GM13977 (cell line): ENCODE data around the gene DCBLD2.

Experiments
- DNase-seq: peaks from one replicate; pipeline ENCODE4 v3.0.0; 2012; ENCODE audit warnings: low spot score
- CTCF ChIP-seq: IDR thresholded peaks from 2 replicates; pipeline ENCODE4 v1.5.1; 2012; ENCODE audit warnings: mild to moderate bottlenecking, control low read depth; ENCODE audit not compliant: insufficient read depth; ENCODE audit errors: extremely low read depth, missing control alignments
- in situ Hi-C: fragments of 300-500 bp; cut with MboI; formaldehyde crosslinking; loops from one replicate; pipeline ENCODE4 v1.12.0; 2022; ENCODE audit warnings: low sequenced_read_pairs, low pct_unique_long_range_greater_than_20kb, mixed read lengths, inconsistent platforms; ENCODE audit not compliant: unreplicated experiment

DCBLD2 gene

GRCh38 chr3:98799479-98799878 is 102.0 kb downstream of the DCBLD2 start:
- DNase-seq: no peak
- TF ChIP-seq CTCF: no peak
- in situ Hi-C loops: no loop called here

GRCh38 chr3:98798820-98799219 is 102.7 kb downstream of the DCBLD2 start:
- in situ Hi-C loops: no loop called here
- TF ChIP-seq CTCF: peak; percentile 33
- no peak for DNase-seq

- in situ Hi-C loops: no loop called here
- DNase-seq: no peak
Observed at GRCh38 chr3:98797905-98798304, 103.6 kb downstream of the DCBLD2 start.

GRCh38 chr3:98796334-98796733 is 105.2 kb downstream of the DCBLD2 start:
- no peak for DNase-seq
- in situ Hi-C loops: no loop called here
- TF ChIP-seq CTCF: peak; percentile 17

More at GRCh38 chr3:98797905-98798304, 103.6 kb downstream of the DCBLD2 start:
- no peak for TF ChIP-seq CTCF

- no peak for TF ChIP-seq CTCF
- no peak for DNase-seq
- in situ Hi-C loops: no loop called here
Observed at GRCh38 chr3:98793971-98794370, 107.5 kb downstream of the DCBLD2 start.

- no peak for DNase-seq
- TF ChIP-seq CTCF: no peak
- in situ Hi-C loops: no loop called here
Observed at GRCh38 chr3:98791341-98792325, 109.9 kb downstream of the DCBLD2 start.
